Umbilical cord (tissue), 2 donors: Measurements from ENCODE around the gene TBC1D7. TPM values are rescaled to one million over a fixed set of nuclear protein-coding genes. Genes with fewer than 3 reads are reported as not detected.
A peak's percentile ranks its signal among the peaks of the same experiment; 100 is the strongest.

Experiments used
- DNase-seq: peaks from one replicate; pipeline ENCODE4 v3.0.0-alpha.2; 2015; ENCODE audit warnings: low spot score
- total RNA-seq: library from RNA; depleted of rRNA; stranded (reverse); fragments of >200 nt; gene quantifications from one replicate; pipeline ENCODE4 v1.2.3, GENCODE V29; 2014; ENCODE audit warnings: low replicate concordance; ENCODE audit not compliant: insufficient read depth

TBC1D7 gene
- total RNA-seq, 1 donor from 2014 or later, result 17.1 TPM

GRCh38 chr6:13272131-13273046 is 55.9 kb downstream of the TBC1D7 start:
- DNase-seq, result no peak

- peak; percentile 37 for DNase-seq
Observed at GRCh38 chr6:13268913-13269518, 59.3 kb downstream of the TBC1D7 start.

- DNase-seq, result no peak
Observed at GRCh38 chr6:13267142-13267651, 61.1 kb downstream of the TBC1D7 start.

GRCh38 chr6:13263669-13264068 is 64.7 kb downstream of the TBC1D7 start:
- no peak for DNase-seq

- no peak for DNase-seq
Observed at GRCh38 chr6:13262302-13263230, 65.8 kb downstream of the TBC1D7 start.

DNA sequence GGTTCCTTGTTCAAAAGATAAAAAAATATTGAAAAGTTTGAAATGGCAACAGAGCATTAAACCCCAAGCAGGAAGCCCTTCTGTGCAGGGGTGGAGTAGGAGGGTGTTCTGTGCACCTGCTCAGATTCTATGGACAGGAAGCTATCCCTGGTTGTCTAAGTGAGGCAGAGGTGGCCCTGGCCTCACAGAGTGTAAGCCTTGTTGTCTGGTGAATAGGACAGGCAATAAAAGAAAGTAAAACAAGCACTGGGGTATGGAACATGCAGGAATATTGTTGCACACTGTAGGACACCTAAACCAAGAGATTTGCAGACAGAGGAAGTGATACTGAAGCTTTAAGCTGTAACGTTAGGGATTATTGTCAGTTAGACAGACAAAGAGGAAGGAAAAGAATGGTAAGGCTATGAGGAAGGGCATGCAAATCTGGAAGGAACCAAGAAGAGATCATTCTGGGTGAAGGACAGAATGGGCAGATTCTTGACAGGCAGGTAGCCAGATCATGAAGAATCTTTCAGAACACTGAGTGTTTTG is 66.8 kb downstream of the TBC1D7 start:
- peak; percentile 29 for DNase-seq

GRCh38 chr6:13260831-13261230 is 67.5 kb downstream of the TBC1D7 start:
- DNase-seq, result no peak

- DNase-seq, result no peak
Observed at GRCh38 chr6:13260101-13260598, 68.2 kb downstream of the TBC1D7 start.

DNA sequence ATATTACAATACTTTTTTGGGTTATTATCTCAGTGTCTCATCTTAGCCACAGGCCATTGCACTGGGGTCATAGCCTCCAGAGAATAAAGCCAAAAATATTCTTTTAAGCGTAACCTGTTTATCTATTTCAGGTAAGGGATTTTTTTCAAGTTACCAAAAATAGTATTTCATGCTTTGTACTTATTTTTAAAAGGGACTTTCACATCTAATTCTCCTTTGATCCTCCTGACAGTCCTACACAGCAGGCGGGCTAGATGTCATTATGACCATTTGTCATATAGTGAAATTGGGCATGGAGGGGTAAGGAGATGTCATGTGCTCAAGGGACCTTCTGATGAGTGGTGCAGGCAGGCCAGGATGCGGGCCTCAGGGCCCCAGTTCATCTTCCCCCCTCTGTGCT is 68.9 kb downstream of the TBC1D7 start:
- no peak for DNase-seq

GRCh38 chr6:13256266-13257001 is 71.9 kb downstream of the TBC1D7 start:
- DNase-seq, result no peak

Other genes starting within 250 kb of the TBC1D7 start
- gene GFOD1, start 159.1 kb upstream of the TBC1D7 start, total RNA-seq, result 5.5 TPM
- gene SIRT5, start 246.1 kb upstream of the TBC1D7 start, total RNA-seq, result 21.2 TPM